ENCODE measurements around the gene PRKAB2. TPM values are rescaled to one million over a fixed set of nuclear protein-coding genes. Genes with fewer than 3 reads are reported as not detected.

PRKAB2 gene
- total and polyA plus RNA-seq, 9 of the 15 experiments (the other 6 are each of a cell fraction or from before 2014, with no cell fraction given): 2.3 to 20.8 (median 7.9) TPM

DNA sequence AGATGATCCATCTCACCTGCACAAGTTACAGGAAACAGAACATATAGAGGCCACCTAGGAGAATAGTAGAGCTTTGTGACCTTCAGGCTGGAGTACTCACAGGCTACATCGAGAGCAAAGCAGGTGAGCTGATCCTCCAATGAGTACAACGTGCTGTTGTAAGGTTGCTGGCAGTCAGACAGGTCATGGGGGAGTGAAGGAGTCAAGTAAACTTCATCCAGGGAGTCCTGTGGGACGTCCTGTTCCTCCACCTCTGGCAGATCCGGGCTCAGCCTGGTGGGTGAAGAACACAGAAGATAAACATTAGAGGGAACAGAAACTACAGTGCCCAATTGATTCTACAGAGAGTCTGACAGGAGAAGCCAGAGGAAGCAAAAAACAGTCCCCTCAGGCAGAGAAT, 62.5 kb downstream of the PRKAB2 start:
- ATAC-seq: no peak
- in situ Hi-C loops (cut with MboI) (no loop called here), intact Hi-C loops (cut with micrococcal nuclease) (loop anchor here (2.0 kb wide), 1 partner anchor 21 kb away; no protein-coding TSS in a partner anchor)
- no TSS peak for BruUV-seq (replicated peaks)
- Histone ChIP-seq H4K20me1 (replicated peaks; ENCODE audit: control insufficient read depth, insufficient read depth, low read length) (no peaks in the 10 kb centered on the region), H3K4me3 (no peak overlapping the region), H3K4me1 (replicated peaks in 1 of 2; ENCODE audit: control insufficient read depth in 2 of 2, insufficient read depth in 2 of 2, low read length in 2 of 2) (peaks cover 0 to 6% of the 10 kb centered on the region in 2 experiments; a peak in 1 of 5 replicates), H3K27me3 (ENCODE audit: control insufficient read depth in 2 of 2, insufficient read depth in 2 of 2, low read length in 2 of 2) (peaks cover 2 to 29% of the 10 kb centered on the region in 2 experiments; a peak in 4 of 5 replicates), H3K79me2 (ENCODE audit: control insufficient read depth, insufficient read depth, low read length) (no peaks in the 10 kb centered on the region), H3K27ac (ENCODE audit: extremely low read depth, low read depth, low read length) (no peak overlapping the region), H3K9me3 (replicated peaks; ENCODE audit: control insufficient read depth, insufficient read depth, low read depth, low read length) (no peaks in the 10 kb centered on the region), H3K9ac (ENCODE audit: insufficient read depth in 1 of 2, low read depth in 2 of 2, low read length in 2 of 2) (no peak overlapping the region; a peak in 1 of 4 replicates), H2AFZ (ENCODE audit: low read depth, low read length) (no peak overlapping the region), H3K4me2 (ENCODE audit: insufficient read depth, low read length) (no peak overlapping the region), H3K36me3 (ENCODE audit: control insufficient read depth, insufficient read depth, low read length) (no peaks in the 10 kb centered on the region), H3K9me1 (ENCODE audit: control insufficient read depth, insufficient read depth, low read length) (no peaks in the 10 kb centered on the region)
- ChIA-PET POLR2A (interaction anchor here (1.2 kb wide), 1 partner anchor 25 kb away, joined by 5 read pairs; no protein-coding TSS in a partner anchor), CTCF (ENCODE audit: low intra/inter-chr PET ratio) (no interaction called here)
- DNase-seq (ENCODE audit: extremely low read depth in 1 of 4, low spot score in 3 of 4): no peak
- 0% methylated on average over 4 of the region's 4 CpGs for WGBS (ENCODE audit: insufficient coverage, low coverage, missing lambda C conversion rate)
- FAIRE-seq: no peak
- no peak for TF ChIP-seq MLX (CRISPR knock-in tag; conservative IDR thresholded peaks at IDR 0.05)
- TF ChIP-seq ELF1 (tag; IDR thresholded peaks at IDR 0.05): no peak
- TF ChIP-seq NR1H2 (CRISPR knock-in tag; IDR thresholded peaks at IDR 0.05): no peak
- TF ChIP-seq MCM2 (IDR thresholded peaks at IDR 0.05; ENCODE audit: low read depth): no peak
- TF ChIP-seq TEAD4 (IDR thresholded peaks at IDR 0.05; ENCODE audit: low read length): no peak
- TF ChIP-seq TEAD4 (CRISPR knock-in tag; IDR thresholded peaks at IDR 0.05; ENCODE audit: borderline replicate concordance): no peak
- TF ChIP-seq, protein P1, sequence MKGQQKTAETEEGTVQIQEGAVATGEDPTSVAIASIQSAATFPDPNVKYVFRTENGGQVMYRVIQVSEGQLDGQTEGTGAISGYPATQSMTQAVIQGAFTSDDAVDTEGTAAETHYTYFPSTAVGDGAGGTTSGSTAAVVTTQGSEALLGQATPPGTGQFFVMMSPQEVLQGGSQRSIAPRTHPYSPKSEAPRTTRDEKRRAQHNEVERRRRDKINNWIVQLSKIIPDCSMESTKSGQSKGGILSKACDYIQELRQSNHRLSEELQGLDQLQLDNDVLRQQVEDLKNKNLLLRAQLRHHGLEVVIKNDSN (CRISPR knock-in tag; IDR thresholded peaks at IDR 0.05): no peak
- no peak for TF ChIP-seq SUPT5H (IDR thresholded peaks at IDR 0.05)
- TF ChIP-seq KDM1A (IDR thresholded peaks at IDR 0.05): no peak
- no peak for TF ChIP-seq ATF2 (CRISPR knock-in tag; IDR thresholded peaks at IDR 0.05)
- no peak for TF ChIP-seq AFF1 (IDR thresholded peaks at IDR 0.05; ENCODE audit: low read depth in 1 of 2, partially characterized antibody in 2 of 2)
- TF ChIP-seq TAL1 (IDR thresholded peaks at IDR 0.05): no peak
- no peak for TF ChIP-seq TAF1 (IDR thresholded peaks at IDR 0.05; ENCODE audit: control insufficient read depth, extremely low read depth, insufficient read depth, low read length, severe bottlenecking)
